T-helper 2 cell treated with Interferon-gamma antibody and Interleukin-4, amounts not matched to agents 5 μg/mL and 100 μg/mL, for 36 hours (primary cell): ENCODE data around the gene AGAP9.
"Not testable (repeated sequence)": the region's sequence is repeated elsewhere in the genome, so short reads cannot be mapped to it uniquely, and the experiment has no call there.

ENCODE experiments used
- DNase-seq: peaks from one replicate; pipeline ENCODE4 v3.0.0; 2021; ENCODE audit warnings: low spot score
- H3K27ac Mint-ChIP-seq: one replicate; pipeline ENCODE4 v1.8.0; 2021; ENCODE audit warnings: mild to moderate bottlenecking, mixed read lengths
- H3K27me3 Mint-ChIP-seq: one replicate; pipeline ENCODE4 v1.8.0; 2021; ENCODE audit warnings: low read depth, mixed read lengths
- H3K36me3 Mint-ChIP-seq: one replicate; pipeline ENCODE4 v1.8.0; 2021; ENCODE audit warnings: low read depth, mixed read lengths
- H3K4me1 Mint-ChIP-seq: one replicate; pipeline ENCODE4 v1.8.0; 2021; ENCODE audit warnings: low read depth, mixed read lengths
- H3K4me3 Mint-ChIP-seq: one replicate; pipeline ENCODE4 v1.8.0; 2022; ENCODE audit warnings: mild to moderate bottlenecking, moderate library complexity, mixed read lengths
- H3K9me3 Mint-ChIP-seq: one replicate; pipeline ENCODE4 v1.8.0; 2021; ENCODE audit warnings: mixed read lengths

Gene AGAP9

GRCh38 chr10:47553214-47553859 lies 29.9 kb upstream of the AGAP9 start:
- peak; percentile 84 for DNase-seq
- Mint-ChIP-seq H3K4me3 (peak overlapping the region; percentile 100), H3K27ac (peak overlapping the region; percentile 100), H3K4me1 (peaks cover 31% of the 10 kb centered on the region)
- H3K27me3 Mint-ChIP-seq, H3K9me3 Mint-ChIP-seq, H3K36me3 Mint-ChIP-seq: not testable (repeated sequence)

- peak; percentile 63 for DNase-seq
Observed at GRCh38 chr10:47552719-47553118, 29.3 kb upstream of the AGAP9 start.

GRCh38 chr10:47547286-47547685 lies 23.8 kb upstream of the AGAP9 start:
- DNase-seq, H3K27ac Mint-ChIP-seq, H3K36me3 Mint-ChIP-seq, H3K9me3 Mint-ChIP-seq, H3K4me1 Mint-ChIP-seq, H3K27me3 Mint-ChIP-seq, H3K4me3 Mint-ChIP-seq: not testable (repeated sequence)

More at GRCh38 chr10:47552719-47553118, 29.3 kb upstream of the AGAP9 start:
- peak overlapping the region; percentile 100 for H3K4me3 Mint-ChIP-seq
- not testable (repeated sequence) for H3K9me3 Mint-ChIP-seq, H3K27me3 Mint-ChIP-seq, H3K36me3 Mint-ChIP-seq
- peak overlapping the region; percentile 100 for H3K27ac Mint-ChIP-seq
- H3K4me1 Mint-ChIP-seq = peaks cover 27% of the 10 kb centered on the region

GRCh38 chr10:47536430-47536829 lies 13.0 kb upstream of the AGAP9 start:
- not testable (repeated sequence) for H3K27me3 Mint-ChIP-seq, H3K36me3 Mint-ChIP-seq, H3K9me3 Mint-ChIP-seq, H3K4me1 Mint-ChIP-seq, DNase-seq
- Mint-ChIP-seq H3K27ac (peak overlapping the region; percentile 65), H3K4me3 (peak overlapping the region; percentile 2)

DNA sequence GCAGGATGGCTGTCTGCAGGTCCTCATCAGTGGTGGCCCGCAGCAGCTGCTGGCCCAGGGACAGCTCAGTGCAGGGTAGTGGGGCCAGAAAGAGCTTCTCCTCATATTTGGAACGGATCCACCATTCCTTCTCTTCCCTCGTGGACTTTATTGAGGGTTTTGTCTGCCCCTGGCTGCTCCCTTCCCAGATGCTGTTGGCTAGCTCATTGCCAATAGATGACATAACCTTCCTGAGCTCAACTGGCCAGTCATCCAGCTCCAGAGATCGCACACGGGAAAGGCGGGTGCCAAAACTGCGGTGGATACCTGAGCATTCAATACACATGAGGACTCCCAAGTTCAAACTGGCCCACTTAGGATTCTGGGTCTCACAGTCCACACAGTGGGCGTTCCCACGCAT lies 21.1 kb downstream of the AGAP9 start:
- H3K4me3 Mint-ChIP-seq, H3K27ac Mint-ChIP-seq, H3K36me3 Mint-ChIP-seq, H3K9me3 Mint-ChIP-seq, H3K4me1 Mint-ChIP-seq, DNase-seq, H3K27me3 Mint-ChIP-seq: not testable (repeated sequence)

GRCh38 chr10:47494226-47494625 lies 29.2 kb downstream of the AGAP9 start:
- not testable (repeated sequence) for H3K9me3 Mint-ChIP-seq, H3K4me1 Mint-ChIP-seq, H3K36me3 Mint-ChIP-seq, DNase-seq, H3K27ac Mint-ChIP-seq, H3K4me3 Mint-ChIP-seq, H3K27me3 Mint-ChIP-seq

- not testable (repeated sequence) for H3K4me1 Mint-ChIP-seq, DNase-seq, H3K4me3 Mint-ChIP-seq, H3K27me3 Mint-ChIP-seq, H3K36me3 Mint-ChIP-seq, H3K9me3 Mint-ChIP-seq, H3K27ac Mint-ChIP-seq
Observed at GRCh38 chr10:47491600-47491999, 31.8 kb downstream of the AGAP9 start, which contains the start of gene FAM25G. Gene FAM25G (minus strand): TSS chr10:47491700. CDS start chr10:47491674, 26 bp downstream.

DNA sequence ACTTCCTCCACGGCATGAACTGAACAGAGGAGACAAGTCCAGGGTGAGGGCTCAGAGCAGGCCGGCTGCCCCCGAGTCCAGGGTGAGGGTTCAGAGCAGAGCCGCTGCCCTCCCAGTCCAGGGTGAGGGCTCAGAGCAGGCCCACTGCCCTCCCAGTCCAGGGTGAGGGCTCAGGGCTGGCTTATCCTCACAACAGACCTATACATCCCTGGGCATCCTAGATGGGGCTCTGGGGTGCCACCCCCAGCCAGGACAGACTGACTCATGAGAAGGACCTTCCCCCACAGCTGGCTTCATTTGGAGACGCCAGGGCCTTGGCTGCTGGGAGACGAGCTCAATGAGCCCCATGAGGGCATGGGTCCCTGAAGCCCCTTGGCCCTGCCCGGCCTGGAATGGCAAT lies 33.8 kb downstream of the AGAP9 start:
- H3K36me3 Mint-ChIP-seq, DNase-seq, H3K4me1 Mint-ChIP-seq, H3K9me3 Mint-ChIP-seq, H3K27ac Mint-ChIP-seq, H3K4me3 Mint-ChIP-seq, H3K27me3 Mint-ChIP-seq: not testable (repeated sequence)

DNA sequence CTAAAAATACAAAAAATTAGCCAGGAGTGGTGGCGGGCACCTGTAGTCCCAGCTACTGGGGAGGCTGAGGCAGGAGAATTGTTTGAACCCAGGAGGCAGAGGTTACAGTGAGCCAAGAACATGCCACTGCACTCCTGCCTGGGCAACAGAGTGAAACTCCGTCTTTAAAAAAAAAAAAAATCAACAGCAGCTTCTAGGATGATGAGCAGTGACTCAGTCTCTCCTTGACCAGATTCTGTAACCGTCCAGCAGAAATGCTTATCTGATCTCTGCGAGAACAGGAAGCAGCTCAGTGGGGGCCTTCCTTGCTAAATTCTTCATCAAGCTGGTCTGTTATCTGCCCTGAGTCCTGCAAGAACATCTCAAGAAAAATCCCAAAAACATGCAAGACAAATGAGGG lies 37.5 kb downstream of the AGAP9 start:
- not testable (repeated sequence) for H3K4me1 Mint-ChIP-seq, H3K9me3 Mint-ChIP-seq, H3K27me3 Mint-ChIP-seq, H3K36me3 Mint-ChIP-seq, H3K4me3 Mint-ChIP-seq
- H3K27ac Mint-ChIP-seq = peak overlapping the region; percentile 49
- peak; percentile 53 for DNase-seq

GRCh38 chr10:47484786-47485185 lies 38.7 kb downstream of the AGAP9 start:
- not testable (repeated sequence) for H3K27ac Mint-ChIP-seq, DNase-seq, H3K27me3 Mint-ChIP-seq, H3K4me3 Mint-ChIP-seq, H3K9me3 Mint-ChIP-seq, H3K36me3 Mint-ChIP-seq, H3K4me1 Mint-ChIP-seq

DNA sequence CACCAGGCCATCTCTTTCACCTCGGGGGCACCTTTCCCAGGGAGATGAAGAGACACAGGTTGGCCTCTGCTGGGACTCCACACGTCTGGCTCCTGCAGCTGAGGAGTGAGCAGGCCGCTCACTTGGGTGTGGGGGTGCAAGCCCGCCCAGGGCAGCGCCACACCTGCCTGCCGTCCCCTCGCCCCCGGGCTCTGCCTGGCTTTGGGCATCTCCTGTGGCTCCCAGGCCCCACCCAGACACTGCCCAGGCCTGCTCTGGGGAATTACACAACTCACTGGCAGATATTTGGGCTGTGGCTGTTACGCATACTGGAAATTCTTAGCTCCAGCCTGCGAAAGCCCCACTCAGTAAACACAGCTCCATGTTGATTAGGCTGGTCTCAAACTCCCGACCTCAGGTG lies 39.5 kb downstream of the AGAP9 start, which contains the start of gene ANXA8:
TSS of gene ANXA8 (minus strand) at position 193 of the 400 bp plus-strand sequence. CDS start at position 11, 182 bp downstream.
- not testable (repeated sequence) for H3K27me3 Mint-ChIP-seq, H3K36me3 Mint-ChIP-seq, H3K4me1 Mint-ChIP-seq, H3K4me3 Mint-ChIP-seq, H3K9me3 Mint-ChIP-seq, H3K27ac Mint-ChIP-seq, DNase-seq

- H3K27me3 Mint-ChIP-seq, H3K9me3 Mint-ChIP-seq, H3K36me3 Mint-ChIP-seq, H3K4me3 Mint-ChIP-seq, DNase-seq, H3K4me1 Mint-ChIP-seq, H3K27ac Mint-ChIP-seq: not testable (repeated sequence)
Observed at GRCh38 chr10:47482367-47482766, 41.1 kb downstream of the AGAP9 start.

DNA sequence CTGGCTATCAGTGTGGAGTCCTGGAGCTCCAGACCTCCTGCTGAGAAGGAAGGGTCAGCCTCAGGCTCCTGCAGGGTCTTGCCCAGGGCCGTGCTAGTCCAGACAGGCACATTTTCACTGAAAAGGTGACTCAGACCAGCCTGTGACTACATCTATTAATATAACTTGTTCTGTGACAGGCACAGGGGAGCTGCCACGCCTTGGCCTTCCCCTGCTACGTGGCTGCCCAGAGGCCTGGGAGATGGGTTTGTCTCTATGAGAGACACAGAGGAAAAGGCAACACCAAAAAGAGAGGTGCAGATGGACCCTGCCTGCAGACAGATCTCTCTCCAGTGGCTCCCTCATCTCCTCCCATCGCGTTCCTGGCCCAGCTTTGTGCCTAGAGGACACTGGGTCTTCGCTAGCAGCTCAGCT lies 41.7 kb downstream of the AGAP9 start:
- DNase-seq, H3K9me3 Mint-ChIP-seq, H3K27ac Mint-ChIP-seq, H3K27me3 Mint-ChIP-seq, H3K36me3 Mint-ChIP-seq, H3K4me3 Mint-ChIP-seq, H3K4me1 Mint-ChIP-seq: not testable (repeated sequence)

GRCh38 chr10:47481182-47481766 lies 42.2 kb downstream of the AGAP9 start:
- H3K4me3 Mint-ChIP-seq, DNase-seq, H3K9me3 Mint-ChIP-seq, H3K36me3 Mint-ChIP-seq, H3K4me1 Mint-ChIP-seq, H3K27ac Mint-ChIP-seq, H3K27me3 Mint-ChIP-seq: not testable (repeated sequence)

DNA sequence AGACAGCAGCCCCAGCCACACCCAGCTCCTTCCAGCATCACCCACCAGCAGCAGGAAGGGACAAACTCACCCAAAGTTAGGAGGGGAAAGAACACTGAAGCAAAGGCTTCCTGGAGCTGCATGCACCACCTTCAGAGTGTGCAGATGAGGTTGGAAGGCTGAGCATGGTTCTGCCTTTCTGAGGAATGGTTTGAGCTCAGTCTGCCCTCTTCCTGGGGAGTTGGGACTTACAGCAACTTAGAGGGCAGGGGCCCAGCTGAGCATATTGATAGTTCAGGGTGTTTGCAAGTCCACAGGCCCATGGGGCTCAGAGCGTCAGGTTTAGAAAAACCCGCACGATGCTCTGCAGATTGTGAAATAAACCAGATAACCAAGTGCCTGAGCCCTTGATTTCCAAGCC lies 43.3 kb downstream of the AGAP9 start:
- not testable (repeated sequence) for H3K36me3 Mint-ChIP-seq, H3K4me1 Mint-ChIP-seq, H3K27ac Mint-ChIP-seq, H3K27me3 Mint-ChIP-seq, H3K4me3 Mint-ChIP-seq, DNase-seq, H3K9me3 Mint-ChIP-seq
